Gastroesophageal sphincter (tissue), 3 donors: Measurements from ENCODE around the gene DCLK1.

ENCODE experiments used
- EP300 ChIP-seq: sonication (generic); formaldehyde crosslinking; IDR thresholded peaks from one replicate; pipeline ENCODE4 v1.6.1; 2017; ENCODE audit warnings: antibody characterized with exemption, mild to moderate bottlenecking
- POLR2A ChIP-seq, 2 donors: fragments of 450-650 bp; IDR thresholded peaks; one replicate each; pipeline ENCODE4 v1.6.1; 2017; ENCODE audit warnings: antibody characterized with exemption in 2 of 2, mild to moderate bottlenecking in 2 of 2, moderate library complexity in 1 of 2
- POLR2AphosphoS5 ChIP-seq: sonication (generic); formaldehyde crosslinking; IDR thresholded peaks from one replicate; pipeline ENCODE4 v1.6.1; 2017; ENCODE audit warnings: antibody characterized with exemption
- TF ChIP-seq, protein P1 (sequence below), 4 experiments: fragments of 200-600 bp in 2 of 4; fragments of 450-650 bp in 2 of 4; sonication (generic) in 1 of 4; IDR thresholded peaks; one replicate each; pipeline ENCODE4 v1.5.1; 2017 to 2019; ENCODE audit warnings: antibody characterized with exemption in 4 of 4, mild to moderate bottlenecking in 2 of 4, moderate library complexity in 2 of 4

- TF ChIP-seq, protein P1, sequence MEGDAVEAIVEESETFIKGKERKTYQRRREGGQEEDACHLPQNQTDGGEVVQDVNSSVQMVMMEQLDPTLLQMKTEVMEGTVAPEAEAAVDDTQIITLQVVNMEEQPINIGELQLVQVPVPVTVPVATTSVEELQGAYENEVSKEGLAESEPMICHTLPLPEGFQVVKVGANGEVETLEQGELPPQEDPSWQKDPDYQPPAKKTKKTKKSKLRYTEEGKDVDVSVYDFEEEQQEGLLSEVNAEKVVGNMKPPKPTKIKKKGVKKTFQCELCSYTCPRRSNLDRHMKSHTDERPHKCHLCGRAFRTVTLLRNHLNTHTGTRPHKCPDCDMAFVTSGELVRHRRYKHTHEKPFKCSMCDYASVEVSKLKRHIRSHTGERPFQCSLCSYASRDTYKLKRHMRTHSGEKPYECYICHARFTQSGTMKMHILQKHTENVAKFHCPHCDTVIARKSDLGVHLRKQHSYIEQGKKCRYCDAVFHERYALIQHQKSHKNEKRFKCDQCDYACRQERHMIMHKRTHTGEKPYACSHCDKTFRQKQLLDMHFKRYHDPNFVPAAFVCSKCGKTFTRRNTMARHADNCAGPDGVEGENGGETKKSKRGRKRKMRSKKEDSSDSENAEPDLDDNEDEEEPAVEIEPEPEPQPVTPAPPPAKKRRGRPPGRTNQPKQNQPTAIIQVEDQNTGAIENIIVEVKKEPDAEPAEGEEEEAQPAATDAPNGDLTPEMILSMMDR (IDR thresholded peaks at IDR 0.05) = no peak
- no peak for TF ChIP-seq EP300
- no peak for TF ChIP-seq POLR2A (IDR thresholded peaks at IDR 0.05)
- no peak for TF ChIP-seq POLR2AphosphoS5
Observed at GRCh38 chr13:35838356-35838755, 292.8 kb downstream of the DCLK1 start.
